Measurements from ENCODE around the gene TMEM125.

The TMEM125 gene

GRCh38 chr1:43313771-43314170 is 44.0 kb downstream of the TMEM125 start:
- no peak for FAIRE-seq

DNA sequence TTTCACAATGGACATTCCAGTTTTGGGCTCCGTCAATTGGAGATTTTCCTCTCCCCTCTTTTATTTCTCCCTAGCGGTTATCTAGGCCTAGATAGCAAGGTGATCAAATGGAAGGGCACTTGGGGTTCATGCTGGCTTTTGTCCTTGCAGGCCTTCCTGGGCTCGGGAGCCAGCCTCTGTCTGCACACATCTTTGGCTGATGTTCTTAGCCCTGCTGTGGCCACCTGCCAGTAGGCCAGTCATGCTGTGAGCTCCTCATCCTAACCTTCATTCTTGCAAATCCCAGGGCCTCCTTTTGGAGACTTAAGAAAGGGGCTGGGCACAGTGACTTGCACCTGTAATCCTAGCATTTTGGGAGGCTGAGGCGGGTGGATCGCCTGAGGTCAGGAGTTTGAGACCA is 44.5 kb downstream of the TMEM125 start:
- no peak for FAIRE-seq

GRCh38 chr1:43315481-43315880 is 45.7 kb downstream of the TMEM125 start:
- FAIRE-seq, result no peak

DNA sequence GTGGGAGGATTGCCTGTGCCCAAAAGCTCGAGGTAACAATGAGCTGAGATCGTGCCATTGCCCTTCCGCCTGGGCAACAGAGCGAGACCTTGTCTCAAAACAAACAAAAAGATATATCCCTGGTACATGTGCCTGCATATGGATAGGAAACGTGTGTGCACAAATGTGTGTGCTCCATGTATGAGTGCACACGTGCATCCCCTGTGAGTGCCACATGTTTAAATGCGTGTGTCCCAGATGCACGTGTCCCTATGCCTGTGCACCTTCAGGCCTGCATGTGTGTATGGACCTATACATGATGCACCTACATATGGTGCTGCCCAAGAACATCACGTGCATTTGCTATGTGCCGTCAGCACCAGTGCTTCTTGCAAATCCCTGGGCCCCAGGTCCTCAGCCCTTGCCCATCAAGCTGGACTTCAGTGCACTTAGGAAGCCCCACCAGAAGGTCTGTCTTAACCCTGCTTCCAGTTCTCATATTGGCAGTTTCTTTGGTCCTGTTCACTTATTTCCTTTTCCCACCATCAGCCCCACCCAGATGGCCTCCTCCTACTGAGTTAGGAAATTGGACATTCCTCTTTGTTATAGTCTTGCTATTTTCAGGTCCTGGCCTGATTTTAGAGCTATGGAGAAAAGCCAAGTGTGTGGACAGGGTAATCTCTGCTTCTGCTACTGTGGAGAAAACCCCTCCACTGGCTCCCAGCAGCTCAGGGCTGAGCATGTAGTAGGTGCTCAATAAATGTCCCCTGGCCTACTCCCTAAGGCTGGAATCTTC is 46.4 kb downstream of the TMEM125 start:
- FAIRE-seq, result no peak

- FAIRE-seq, result no peak
Measured at GRCh38 chr1:43316738-43317520, 47.1 kb downstream of the TMEM125 start.

DNA sequence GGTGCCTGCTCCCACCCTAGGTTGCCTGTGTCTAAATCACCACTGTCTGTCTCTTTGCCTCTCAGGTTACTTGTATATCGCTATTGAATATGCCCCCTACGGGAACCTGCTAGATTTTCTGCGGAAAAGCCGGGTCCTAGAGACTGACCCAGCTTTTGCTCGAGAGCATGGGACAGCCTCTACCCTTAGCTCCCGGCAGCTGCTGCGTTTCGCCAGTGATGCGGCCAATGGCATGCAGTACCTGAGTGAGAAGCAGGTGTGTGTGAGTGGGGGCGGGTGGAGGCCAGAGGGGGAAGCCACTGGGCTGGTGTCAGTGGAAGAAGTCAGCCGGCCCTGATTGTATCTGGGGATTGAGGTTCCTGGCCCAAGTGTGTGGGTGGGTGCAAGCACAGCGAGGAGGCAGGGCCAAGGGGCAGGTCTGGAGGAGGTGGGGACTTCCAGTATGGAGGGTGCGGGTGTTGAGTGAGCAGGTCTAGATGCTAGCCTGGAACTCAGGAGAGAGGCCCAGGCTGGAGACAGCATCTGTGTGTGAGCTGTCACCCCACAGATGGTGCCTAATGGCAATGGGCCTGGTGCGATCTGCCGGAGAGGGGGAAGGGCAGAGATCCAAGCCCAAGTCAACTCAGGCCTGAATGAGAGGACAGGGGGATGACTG is 48.2 kb downstream of the TMEM125 start:
- no peak for FAIRE-seq

GRCh38 chr1:43318831-43319230 is 49.0 kb downstream of the TMEM125 start:
- FAIRE-seq, result no peak

DNA sequence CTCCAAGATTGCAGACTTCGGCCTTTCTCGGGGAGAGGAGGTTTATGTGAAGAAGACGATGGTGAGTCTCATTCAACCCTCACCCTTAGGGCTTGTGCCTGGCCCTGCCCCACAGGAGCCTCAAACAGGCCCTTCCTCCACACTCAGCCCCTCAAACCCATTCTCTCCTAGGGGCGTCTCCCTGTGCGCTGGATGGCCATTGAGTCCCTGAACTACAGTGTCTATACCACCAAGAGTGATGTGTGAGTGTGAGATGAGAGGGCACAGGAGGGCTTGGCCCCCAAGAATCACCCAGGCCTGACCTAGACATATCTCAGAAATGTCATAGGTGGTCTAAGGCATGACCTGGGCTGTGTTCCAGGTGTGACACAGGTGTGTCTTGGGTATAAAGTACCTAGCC is 49.5 kb downstream of the TMEM125 start:
- no peak for FAIRE-seq

GRCh38 chr1:43319766-43320165 is 50.0 kb downstream of the TMEM125 start:
- no peak for FAIRE-seq

- FAIRE-seq, result no peak
Measured at GRCh38 chr1:43321331-43321891, 51.6 kb downstream of the TMEM125 start.

GRCh38 chr1:43322506-43322905 is 52.7 kb downstream of the TMEM125 start:
- FAIRE-seq, result no peak

All from islet of Langerhans (tissue), 1 donor.